Neural progenitor cell (in vitro differentiated cells): ENCODE measurements around the gene HOXD3. TPM values are rescaled to one million over a fixed set of nuclear protein-coding genes. Genes with fewer than 3 reads are reported as not detected.

Source experiments
- DNase-seq: peaks from one replicate; pipeline ENCODE4 v3.0.0-alpha.2; 2016; ENCODE audit warnings: low spot score
- H2AFZ ChIP-seq: fragments of 200-600 bp; sonication (generic); replicated peaks from 2 replicates; pipeline ENCODE4 v1.6.1; 2016; ENCODE audit warnings: antibody characterized with exemption
- H3F3A ChIP-seq: fragments of 200-600 bp; sonication (generic); 2 replicates; pipeline ENCODE4 v1.6.1; 2016; ENCODE audit warnings: antibody characterized with exemption, low read depth
- H3K27ac ChIP-seq: fragments of 200-600 bp; sonication (generic); 2 replicates; pipeline ENCODE4 v1.5.1; 2016; ENCODE audit warnings: mild to moderate bottlenecking
- H3K27me3 ChIP-seq: fragments of 200-600 bp; sonication (generic); 2 replicates; pipeline ENCODE4 v1.6.1; 2016; ENCODE audit warnings: mild to moderate bottlenecking, moderate library complexity
- H3K36me3 ChIP-seq: fragments of 200-600 bp; sonication (generic); 2 replicates; pipeline ENCODE4 v1.5.1; 2016
- H3K4me1 ChIP-seq: fragments of 200-600 bp; sonication (generic); 2 replicates; pipeline ENCODE4 v1.6.1; 2016; ENCODE audit warnings: mixed run types
- H3K4me2 ChIP-seq: fragments of 200-600 bp; sonication (generic); 2 replicates; pipeline ENCODE4 v1.6.1; 2016
- H3K4me3 ChIP-seq: fragments of 200-600 bp; sonication (generic); 2 replicates; pipeline ENCODE4 v1.5.1; 2016
- H3K79me2 ChIP-seq: fragments of 200-600 bp; sonication (generic); 2 replicates; pipeline ENCODE4 v1.6.1; 2016; ENCODE audit warnings: low read depth
- H3K9ac ChIP-seq: fragments of 200-600 bp; sonication (generic); 2 replicates; pipeline ENCODE4 v1.6.1; 2016
- H3K9me3 ChIP-seq: fragments of 200-600 bp; sonication (generic); 2 replicates; pipeline ENCODE4 v1.5.1; 2016; ENCODE audit warnings: low read depth
- H4K20me1 ChIP-seq: fragments of 200-600 bp; sonication (generic); 2 replicates; pipeline ENCODE4 v1.6.1; 2016; ENCODE audit warnings: low read depth
- H3K27ac Mint-ChIP-seq: 3 replicates; pipeline ENCODE4 v1.8.0; 2021; ENCODE audit warnings: mixed read lengths
- H3K27me3 Mint-ChIP-seq: 2 replicates; pipeline ENCODE4 v1.8.0; 2022; ENCODE audit warnings: low read depth, mild to moderate bottlenecking, inconsistent platforms, moderate library complexity, mixed read lengths; ENCODE audit not compliant: insufficient read depth
- H3K36me3 Mint-ChIP-seq: 3 replicates; pipeline ENCODE4 v1.8.0; 2021; ENCODE audit warnings: mixed read lengths
- H3K4me1 Mint-ChIP-seq: 3 replicates; pipeline ENCODE4 v1.8.0; 2021; ENCODE audit warnings: mixed read lengths
- H3K4me3 Mint-ChIP-seq: 3 replicates; pipeline ENCODE4 v1.8.0; 2021; ENCODE audit warnings: mild to moderate bottlenecking, moderate library complexity, mixed read lengths
- H3K9me3 Mint-ChIP-seq: 3 replicates; pipeline ENCODE4 v1.8.0; 2020; ENCODE audit warnings: mixed read lengths
- CTCF ChIP-seq: fragments of 200-600 bp; sonication (generic); IDR thresholded peaks from 2 replicates; pipeline ENCODE4 v1.5.1; 2017; ENCODE audit warnings: antibody characterized with exemption, mild to moderate bottlenecking
- EZH2 ChIP-seq: fragments of 200-600 bp; sonication (generic); IDR thresholded peaks from 2 replicates; pipeline ENCODE4 v1.6.1; 2017; ENCODE audit warnings: antibody characterized with exemption, mild to moderate bottlenecking, moderate library complexity
- EZH2phosphoT487 ChIP-seq: fragments of 200-600 bp; sonication (generic); IDR thresholded peaks from 2 replicates; pipeline ENCODE4 v1.6.1; 2017; ENCODE audit warnings: antibody characterized with exemption
- total RNA-seq: library from RNA; depleted of rRNA; stranded (reverse); fragments of >200 nt; gene quantifications from 2 replicates; pipeline ENCODE4 v1.2.3, GENCODE V29; 2015; ENCODE audit warnings: low replicate concordance

The HOXD3 gene
- total RNA-seq, 1 donor from 2014 or later: not detected

- DNase-seq: no peak
- Histone ChIP-seq H2AFZ (no peak overlapping the region), H3K27ac (no peak overlapping the region), H3K36me3 (no peaks in the 10 kb centered on the region), H4K20me1 (peaks cover 49% of the 10 kb centered on the region), H3K79me2 (no peaks in the 10 kb centered on the region), H3K9me3 (no peaks in the 10 kb centered on the region), H3K9ac (no peak overlapping the region), H3K4me3 (no peak overlapping the region), H3K4me1 (no peaks in the 10 kb centered on the region), H3K4me2 (no peak overlapping the region), H3F3A (no peaks in the 10 kb centered on the region), H3K27me3 (peaks cover 100% of the 10 kb centered on the region)
- no peak overlapping the region for H3K27ac Mint-ChIP-seq
- peaks cover 80% of the 10 kb centered on the region for H3K27me3 Mint-ChIP-seq
- peaks cover 4% of the 10 kb centered on the region for H3K4me1 Mint-ChIP-seq
- TF ChIP-seq EZH2: peak; percentile 51
- no peak for TF ChIP-seq CTCF
- H3K4me3 Mint-ChIP-seq: no peak overlapping the region
- peaks cover 12% of the 10 kb centered on the region for H3K9me3 Mint-ChIP-seq
- no peaks in the 10 kb centered on the region for H3K36me3 Mint-ChIP-seq
Observed at GRCh38 chr2:176138526-176138922, 18.6 kb upstream of the HOXD3 start.

DNA sequence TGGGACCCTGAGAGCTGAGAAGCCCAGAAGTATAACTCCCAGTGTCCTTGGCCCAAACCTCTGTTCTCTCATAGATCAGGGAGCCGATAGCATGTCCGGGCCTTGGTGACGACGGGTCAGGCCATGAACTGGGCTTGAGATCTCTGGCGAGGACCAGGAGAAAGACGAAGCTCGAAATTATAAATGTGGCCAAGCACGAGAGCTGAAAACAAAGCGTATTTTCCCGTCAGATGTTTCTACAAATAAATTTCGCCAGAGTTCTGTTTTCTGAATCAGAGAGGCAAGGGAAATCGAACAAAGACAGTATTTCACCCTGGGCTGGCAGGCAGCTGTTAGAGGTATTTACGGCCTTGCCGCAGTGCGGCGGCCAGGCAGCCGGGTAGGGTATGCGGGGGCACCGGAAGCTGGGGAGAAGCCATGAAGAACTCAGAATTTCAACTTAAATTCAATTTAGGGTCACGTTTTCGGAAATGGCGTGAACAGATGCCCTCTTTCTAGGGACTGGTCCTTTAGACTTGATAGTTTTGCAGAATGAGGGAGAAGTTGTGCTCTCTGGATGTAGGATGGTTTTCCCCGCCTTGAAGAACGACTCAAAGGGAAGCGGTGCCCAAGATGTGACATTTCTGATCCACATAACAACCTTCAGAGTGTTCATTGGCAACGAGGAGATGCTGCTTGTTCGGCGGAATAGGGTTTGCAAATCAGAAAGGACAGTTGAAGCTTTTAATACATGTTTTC is 18.0 kb upstream of the HOXD3 start:
- Mint-ChIP-seq H3K27me3 (peaks cover 79% of the 10 kb centered on the region), H3K4me1 (peaks cover 4% of the 10 kb centered on the region), H3K4me3 (no peak overlapping the region), H3K27ac (no peak overlapping the region), H3K36me3 (no peaks in the 10 kb centered on the region), H3K9me3 (peaks cover 12% of the 10 kb centered on the region)
- H3K9me3 ChIP-seq: no peaks in the 10 kb centered on the region
- H3K4me1 ChIP-seq: no peaks in the 10 kb centered on the region
- H4K20me1 ChIP-seq: peaks cover 44% of the 10 kb centered on the region
- H3K9ac ChIP-seq: no peak overlapping the region
- H3K79me2 ChIP-seq: no peaks in the 10 kb centered on the region
- no peak overlapping the region for H2AFZ ChIP-seq
- H3K36me3 ChIP-seq: no peaks in the 10 kb centered on the region
- no peak for TF ChIP-seq CTCF
- TF ChIP-seq EZH2: peak; percentile 63
- no peak for TF ChIP-seq EZH2phosphoT487
- H3K4me3 ChIP-seq: no peak overlapping the region
- no peaks in the 10 kb centered on the region for H3F3A ChIP-seq
- peaks cover 100% of the 10 kb centered on the region for H3K27me3 ChIP-seq
- no peak overlapping the region for H3K4me2 ChIP-seq
- no peak for DNase-seq
- H3K27ac ChIP-seq: no peak overlapping the region

- H3K4me1 ChIP-seq: no peaks in the 10 kb centered on the region
- peaks cover 4% of the 10 kb centered on the region for H3K4me1 Mint-ChIP-seq
- no peaks in the 10 kb centered on the region for H3K36me3 ChIP-seq
- peaks cover 100% of the 10 kb centered on the region for H3K27me3 ChIP-seq
- peak overlapping the region; percentile 81 for H2AFZ ChIP-seq
- no peak overlapping the region for H3K4me3 Mint-ChIP-seq
- peaks cover 12% of the 10 kb centered on the region for H3K9me3 Mint-ChIP-seq
- H3F3A ChIP-seq: no peaks in the 10 kb centered on the region
- H3K4me2 ChIP-seq: peak overlapping the region; percentile 73
- H3K27ac ChIP-seq: no peak overlapping the region
- no peak for TF ChIP-seq CTCF
- no peak for TF ChIP-seq EZH2
- TF ChIP-seq EZH2phosphoT487: no peak
- no peak overlapping the region for H3K27ac Mint-ChIP-seq
- no peak overlapping the region for H3K9ac ChIP-seq
- peaks cover 76% of the 10 kb centered on the region for H3K27me3 Mint-ChIP-seq
- peaks cover 36% of the 10 kb centered on the region for H4K20me1 ChIP-seq
- H3K79me2 ChIP-seq: no peaks in the 10 kb centered on the region
- H3K9me3 ChIP-seq: no peaks in the 10 kb centered on the region
- peak overlapping the region; percentile 51 for H3K4me3 ChIP-seq
- H3K36me3 Mint-ChIP-seq: no peaks in the 10 kb centered on the region
- no peak for DNase-seq
Observed at GRCh38 chr2:176139661-176140512, 17.2 kb upstream of the HOXD3 start.
